Brain microvascular endothelial cell (primary cell): ENCODE results near the gene PNMA8B.
A peak's percentile ranks its signal among the peaks of the same experiment; 100 is the strongest.

Source experiments
- DNase-seq: peaks from one replicate; pipeline ENCODE4 v3.0.0-alpha.2; 2020
- H3K27ac ChIP-seq: fragments of 250-450 bp; sonication (Bioruptor Pico); 2 replicates; pipeline ENCODE4 v1.5.1; 2020; ENCODE audit warnings: mild to moderate bottlenecking, moderate library complexity
- H3K27me3 ChIP-seq: fragments of 250-450 bp; sonication (Bioruptor Pico); replicated peaks from 2 replicates; pipeline ENCODE4 v1.5.1; 2020; ENCODE audit warnings: mild to moderate bottlenecking
- H3K36me3 ChIP-seq: fragments of 250-450 bp; sonication (Bioruptor Pico); replicated peaks from 2 replicates; pipeline ENCODE4 v1.5.1; 2020; ENCODE audit warnings: mild to moderate bottlenecking
- H3K4me3 ChIP-seq: 2 replicates; pipeline ENCODE4 v1.5.1; 2011; ENCODE audit warnings: low read depth, mild to moderate bottlenecking, control low read depth, low read length, moderate library complexity
- in situ Hi-C: cut with HindIII; loops from 2 replicates; pipeline ENCODE4 v1.10.0; 2017; ENCODE audit warnings: low sequenced_read_pairs, low pct_ligation_motif_present
- TF ChIP-seq, protein P1 (sequence below): IDR thresholded peaks from 2 replicates; pipeline ENCODE4 v1.5.1; 2011; ENCODE audit warnings: low read depth, mild to moderate bottlenecking, moderate library complexity, low read length, control low read depth, inconsistent platforms; ENCODE audit errors: missing control alignments

Gene PNMA8B

DNA sequence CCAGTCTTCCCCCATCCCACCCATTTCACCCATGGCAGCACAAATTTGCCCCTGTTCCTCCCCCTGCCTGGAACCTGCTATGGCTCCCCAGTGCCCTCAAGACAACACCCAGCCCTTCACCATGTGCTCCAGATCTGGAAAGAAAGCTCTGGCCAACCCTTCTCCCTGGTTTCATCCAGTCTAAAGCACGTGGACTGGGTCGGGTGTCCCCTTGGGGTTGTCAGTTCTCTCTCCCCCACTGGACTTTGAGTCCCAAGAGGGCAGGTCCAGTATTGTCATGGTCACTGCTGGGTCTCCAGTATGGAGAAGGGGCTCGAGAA, 19.6 kb upstream of the PNMA8B start:
- Histone ChIP-seq H3K4me3 (no peak overlapping the region), H3K27ac (no peak overlapping the region), H3K27me3 (no peaks in the 10 kb centered on the region), H3K36me3 (no peaks in the 10 kb centered on the region)
- in situ Hi-C loops = no loop called here
- no peak for DNase-seq
- TF ChIP-seq, protein P1, sequence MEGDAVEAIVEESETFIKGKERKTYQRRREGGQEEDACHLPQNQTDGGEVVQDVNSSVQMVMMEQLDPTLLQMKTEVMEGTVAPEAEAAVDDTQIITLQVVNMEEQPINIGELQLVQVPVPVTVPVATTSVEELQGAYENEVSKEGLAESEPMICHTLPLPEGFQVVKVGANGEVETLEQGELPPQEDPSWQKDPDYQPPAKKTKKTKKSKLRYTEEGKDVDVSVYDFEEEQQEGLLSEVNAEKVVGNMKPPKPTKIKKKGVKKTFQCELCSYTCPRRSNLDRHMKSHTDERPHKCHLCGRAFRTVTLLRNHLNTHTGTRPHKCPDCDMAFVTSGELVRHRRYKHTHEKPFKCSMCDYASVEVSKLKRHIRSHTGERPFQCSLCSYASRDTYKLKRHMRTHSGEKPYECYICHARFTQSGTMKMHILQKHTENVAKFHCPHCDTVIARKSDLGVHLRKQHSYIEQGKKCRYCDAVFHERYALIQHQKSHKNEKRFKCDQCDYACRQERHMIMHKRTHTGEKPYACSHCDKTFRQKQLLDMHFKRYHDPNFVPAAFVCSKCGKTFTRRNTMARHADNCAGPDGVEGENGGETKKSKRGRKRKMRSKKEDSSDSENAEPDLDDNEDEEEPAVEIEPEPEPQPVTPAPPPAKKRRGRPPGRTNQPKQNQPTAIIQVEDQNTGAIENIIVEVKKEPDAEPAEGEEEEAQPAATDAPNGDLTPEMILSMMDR = no peak

GRCh38 chr19:46514589-46515289, 19.1 kb upstream of the PNMA8B start:
- TF ChIP-seq, protein P1 = no peak
- H3K27ac ChIP-seq = no peak overlapping the region
- DNase-seq = no peak
- no peak overlapping the region for H3K4me3 ChIP-seq
- H3K36me3 ChIP-seq = no peaks in the 10 kb centered on the region
- H3K27me3 ChIP-seq = no peaks in the 10 kb centered on the region
- in situ Hi-C loops = no loop called here

DNA sequence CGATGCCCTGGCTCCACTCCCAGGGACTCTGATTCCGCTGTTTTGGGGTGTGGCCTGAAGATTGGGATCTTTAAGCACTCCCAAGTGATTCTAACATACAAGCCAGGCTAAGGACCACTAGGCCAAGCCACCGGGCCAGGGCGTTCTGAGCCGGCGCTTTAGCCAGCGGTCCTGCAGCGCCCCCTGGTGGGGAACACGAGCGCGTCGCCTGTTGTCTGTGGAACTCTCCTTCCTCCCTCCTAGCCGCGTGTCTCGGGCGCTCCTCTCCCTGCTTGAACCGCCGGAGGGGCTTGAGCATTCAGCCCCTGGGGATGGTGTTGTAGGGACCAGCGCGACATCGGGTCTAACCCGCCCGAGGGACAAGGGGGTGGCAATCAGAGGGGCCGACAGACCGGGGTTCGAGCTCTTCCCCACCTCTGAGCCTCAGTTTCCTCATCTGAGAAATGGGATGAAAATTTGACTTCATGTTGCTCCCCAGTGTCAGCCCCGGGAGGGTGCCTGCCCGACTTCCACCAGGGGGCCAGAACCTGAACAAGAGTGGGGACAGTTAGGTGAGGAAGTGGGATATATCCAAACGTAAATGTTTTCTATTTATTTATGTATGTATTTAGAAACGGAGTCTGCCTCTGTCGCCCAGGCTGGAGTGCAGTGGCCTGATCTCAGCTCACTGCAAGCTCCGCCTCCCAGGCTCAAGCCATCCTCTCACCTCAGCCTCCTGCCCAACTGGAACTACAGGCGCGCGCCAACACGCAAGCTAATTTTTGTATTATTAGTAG, 18.0 kb upstream of the PNMA8B start:
- Histone ChIP-seq H3K27me3 (no peaks in the 10 kb centered on the region), H3K36me3 (no peaks in the 10 kb centered on the region), H3K27ac (no peak overlapping the region), H3K4me3 (no peak overlapping the region)
- DNase-seq = peak; percentile 47
- TF ChIP-seq, protein P1 = peak; percentile 90
- in situ Hi-C loops = no loop called here

- Histone ChIP-seq H3K4me3 (no peak overlapping the region), H3K27ac (no peak overlapping the region), H3K27me3 (no peaks in the 10 kb centered on the region), H3K36me3 (no peaks in the 10 kb centered on the region)
- in situ Hi-C loops = no loop called here
- DNase-seq = no peak
- TF ChIP-seq, protein P1 = no peak
Observed at GRCh38 chr19:46511237-46511636, 15.6 kb upstream of the PNMA8B start.

DNA sequence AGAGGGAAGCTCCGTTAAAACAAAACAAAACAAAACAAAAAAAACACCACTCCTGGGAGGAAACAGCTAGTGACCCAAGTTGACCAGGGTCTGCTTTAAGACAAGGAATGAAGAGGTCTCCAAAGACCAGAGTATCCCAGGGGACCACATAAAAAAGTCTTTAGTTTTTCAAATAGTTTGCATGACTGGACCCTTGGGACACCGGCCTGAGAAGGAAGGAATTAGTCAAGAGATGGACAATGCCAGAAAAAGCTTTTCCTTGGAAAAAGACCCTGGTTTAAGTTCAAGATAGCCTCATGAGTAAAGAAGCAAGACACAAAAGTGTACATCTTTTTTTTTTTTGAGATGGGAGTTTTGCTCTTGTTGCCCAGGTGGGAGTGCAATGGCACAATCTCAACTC, 12.5 kb upstream of the PNMA8B start:
- no peaks in the 10 kb centered on the region for H3K36me3 ChIP-seq
- in situ Hi-C loops = no loop called here
- H3K27ac ChIP-seq = no peak overlapping the region
- no peak overlapping the region for H3K4me3 ChIP-seq
- DNase-seq = no peak
- H3K27me3 ChIP-seq = no peaks in the 10 kb centered on the region
- TF ChIP-seq, protein P1 = no peak
